ENCODE results near the gene GABPA. TPM values are rescaled to one million over a fixed set of nuclear protein-coding genes. Genes with fewer than 3 reads are reported as not detected.

The GABPA gene
- total RNA-seq, 1 experiment from 2014 or later = 20.4 TPM

GRCh38 chr21:25772686-25773085 is 37.9 kb downstream of the GABPA start:
- no peak overlapping the region for H3T11ph ChIP-seq (ENCODE audit: low read length)
- WGBS (ENCODE audit: extremely low coverage, insufficient read length, low lambda C conversion rate) = no CpG with 5 or more reads among the region's 2 CpGs
- no peak overlapping the region for H3K27ac Mint-ChIP-seq

More at GRCh38 chr21:25772686-25773085, 37.9 kb downstream of the GABPA start:
- no peaks in the 10 kb centered on the region for H3K79me2 ChIP-seq (ENCODE audit: insufficient read depth, low read length)
- no peaks in the 10 kb centered on the region for H3K79me1 ChIP-seq (ENCODE audit: insufficient read depth, low read depth, low read length, poor library complexity, severe bottlenecking)
- H3K9me3 ChIP-seq (ENCODE audit: control insufficient read depth, low read depth, low read length) = no peaks in the 10 kb centered on the region
- H3K4ac ChIP-seq (ENCODE audit: low read depth, low read length) = no peak overlapping the region
- H2BK120ac ChIP-seq (ENCODE audit: low read depth, low read length, poor library complexity, severe bottlenecking) = no peak overlapping the region
- H3K23me2 ChIP-seq (ENCODE audit: insufficient read length, low read depth, low read length, poor library complexity, severe bottlenecking) = no peaks in the 10 kb centered on the region
- no peak overlapping the region for H4K91ac ChIP-seq (ENCODE audit: insufficient read length, low read depth, low read length)
- no peak overlapping the region for H4K5ac ChIP-seq (ENCODE audit: insufficient read length, low read depth, low read length)
- no peak overlapping the region for H3K4me3 Mint-ChIP-seq
- no peak overlapping the region for H2BK12ac ChIP-seq (ENCODE audit: insufficient read length, low read depth, low read length)
- no peak for TF ChIP-seq CTCF (conservative IDR thresholded peaks at IDR 0.05)
- no peak overlapping the region for H3K4me2 ChIP-seq (ENCODE audit: insufficient read depth, insufficient read length, low read length)
- no peaks in the 10 kb centered on the region for H3K4me1 ChIP-seq (ENCODE audit: insufficient read depth, low read length)
- peaks cover 6 to 8% of the 10 kb centered on the region in 2 experiments; a peak in 2 of 4 replicates for H3K4me1 Mint-ChIP-seq
- H4K8ac ChIP-seq (replicated peaks; ENCODE audit: insufficient read length, low read depth, low read length) = no peak overlapping the region
- H4K20me1 ChIP-seq (ENCODE audit: control insufficient read depth, insufficient read depth, insufficient read length) = no peaks in the 10 kb centered on the region
- H3K36me3 Mint-ChIP-seq (ENCODE audit: insufficient read depth in 1 of 3, low read depth in 3 of 3) = peaks cover 0 to 2% (median 0%) of the 10 kb centered on the region in 3 experiments; a peak in 2 of 7 replicates
- no peaks in the 10 kb centered on the region for H3K9me3 Mint-ChIP-seq
- no peaks in the 10 kb centered on the region for H3K27me3 ChIP-seq (ENCODE audit: insufficient read depth, low read length)
- H3K14ac ChIP-seq (ENCODE audit: insufficient read depth, low read length) = no peak overlapping the region
- H2AFZ ChIP-seq (ENCODE audit: low read length) = no peak overlapping the region
- no peak overlapping the region for H2BK20ac ChIP-seq (ENCODE audit: low read depth, low read length, poor library complexity, severe bottlenecking)
- H3K23ac ChIP-seq (ENCODE audit: insufficient read length, low read depth, low read length) = no peak overlapping the region
- no peaks in the 10 kb centered on the region for H3K27me3 Mint-ChIP-seq (ENCODE audit: low read depth)
- H2BK15ac ChIP-seq (ENCODE audit: low read depth, low read length) = no peak overlapping the region
- no peak overlapping the region for H3K9ac ChIP-seq (ENCODE audit: extremely low read depth, insufficient read length, low read length)
- no peak overlapping the region for H2AK5ac ChIP-seq (ENCODE audit: insufficient read length, low read length)
- no peak overlapping the region for H2BK5ac ChIP-seq (ENCODE audit: insufficient read length, low read length)
- no peak overlapping the region for H3K18ac ChIP-seq (ENCODE audit: insufficient read length, low read depth, low read length)
- no peak overlapping the region for H3K56ac ChIP-seq (ENCODE audit: insufficient read length, low read depth, low read length)
- DNase-seq = no peak
- H3K27ac ChIP-seq (ENCODE audit: insufficient read length, low read depth, low read length) = no peak overlapping the region

Data from H9 (cell line).